ENCODE measurements around the gene SLC27A2. TPM values are rescaled to one million over a fixed set of nuclear protein-coding genes. Genes with fewer than 3 reads are reported as not detected.

The SLC27A2 gene
- total RNA-seq, 1 donor from 2014 or later = not detected

DNA sequence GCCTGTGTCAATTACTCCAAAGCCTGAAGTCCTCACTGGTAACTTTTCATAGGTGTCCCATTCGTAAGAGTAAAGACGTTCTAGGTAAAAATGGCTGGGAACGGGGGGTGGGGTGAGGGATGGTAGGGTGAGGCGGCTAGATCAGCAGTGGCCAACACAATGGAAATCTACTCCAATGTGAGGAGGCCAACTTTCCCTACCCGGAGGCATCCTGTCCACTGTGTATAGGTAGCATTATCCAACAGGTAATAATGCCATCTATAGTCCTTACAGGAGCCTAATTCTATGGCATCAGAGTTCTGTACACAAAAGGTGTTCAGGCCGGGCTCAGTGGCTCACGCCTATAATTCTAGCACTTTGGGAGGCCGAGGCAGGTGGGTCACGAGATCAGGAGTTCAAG lies 54.4 kb downstream of the SLC27A2 start:
- DNase-seq (ENCODE audit: low spot score) = no peak

DNA sequence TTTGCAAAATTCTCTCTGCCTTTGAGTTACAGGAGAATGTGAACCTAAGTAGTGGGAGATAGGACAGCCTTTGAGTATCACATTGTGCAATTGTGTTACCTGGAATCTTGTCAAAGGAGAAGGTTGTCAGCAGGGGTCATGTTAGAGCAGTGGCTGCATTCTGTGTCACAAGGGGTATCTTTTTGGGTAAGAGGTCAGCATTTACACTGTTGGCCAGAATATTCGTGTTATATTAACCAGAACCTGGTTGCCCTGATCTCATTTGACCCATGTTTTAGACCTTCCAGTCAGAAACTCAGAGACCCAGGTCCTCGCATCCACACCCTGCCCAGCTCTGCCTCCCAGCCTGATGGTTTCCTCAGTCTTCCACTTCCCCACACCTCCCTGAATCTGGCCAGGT lies 56.3 kb downstream of the SLC27A2 start:
- DNase-seq (ENCODE audit: low spot score) = no peak

DNA sequence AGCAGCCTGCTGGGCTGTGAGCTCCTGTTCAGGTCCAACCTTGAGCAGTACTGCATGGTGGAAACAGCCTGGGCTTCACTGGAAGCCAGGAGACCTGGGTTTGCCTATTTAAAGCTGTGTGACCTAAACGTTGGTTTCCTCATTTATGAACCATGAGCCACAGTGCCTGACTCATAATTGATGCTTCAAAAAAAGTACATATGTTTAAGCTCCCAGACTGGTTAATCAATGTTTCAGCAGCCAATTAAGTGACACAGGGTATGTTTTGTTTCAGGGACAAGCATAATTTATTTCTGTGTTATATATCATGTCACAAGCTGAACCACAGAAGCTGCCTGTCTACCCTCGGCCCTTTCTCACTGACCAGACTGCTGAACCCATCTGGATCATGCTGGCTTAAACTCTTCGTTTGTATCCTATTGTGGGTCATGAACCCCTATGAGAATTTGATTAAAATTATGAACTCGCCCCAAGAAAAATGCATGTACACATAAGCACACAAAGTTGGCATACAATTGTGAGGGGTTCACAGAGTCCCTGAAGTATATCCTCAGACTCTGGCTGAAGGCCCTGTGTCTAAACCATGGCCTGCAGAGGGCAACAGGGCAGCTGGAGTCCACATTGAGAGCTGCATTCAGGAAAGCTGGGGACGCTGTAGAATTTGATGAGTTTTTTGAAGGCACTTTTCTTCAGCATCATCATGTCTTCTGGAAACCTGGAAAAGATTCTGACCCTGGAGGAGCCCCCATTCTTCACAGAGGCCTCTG lies 59.9 kb downstream of the SLC27A2 start:
- DNase-seq (ENCODE audit: low spot score) = no peak

DNA sequence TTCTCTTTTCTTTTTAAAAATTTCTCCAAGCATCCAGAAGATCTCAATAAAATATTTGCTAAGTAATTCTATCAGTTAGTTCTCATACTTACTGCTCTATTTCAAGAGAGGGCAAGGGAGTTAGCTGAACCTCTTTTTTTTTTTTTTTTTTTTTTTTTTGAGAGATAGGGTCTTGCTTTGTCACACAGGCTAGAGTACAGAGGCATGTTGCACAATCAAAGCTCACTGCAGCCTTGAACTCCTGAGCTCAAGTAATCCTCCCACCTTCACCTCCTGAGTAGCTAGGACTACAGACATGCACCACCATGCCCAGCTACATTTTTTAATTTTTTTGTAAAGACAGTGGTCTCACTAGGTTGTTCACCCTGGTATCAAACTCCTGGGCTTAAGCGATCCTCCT lies 62.2 kb downstream of the SLC27A2 start:
- no peak for DNase-seq (ENCODE audit: low spot score)

DNA sequence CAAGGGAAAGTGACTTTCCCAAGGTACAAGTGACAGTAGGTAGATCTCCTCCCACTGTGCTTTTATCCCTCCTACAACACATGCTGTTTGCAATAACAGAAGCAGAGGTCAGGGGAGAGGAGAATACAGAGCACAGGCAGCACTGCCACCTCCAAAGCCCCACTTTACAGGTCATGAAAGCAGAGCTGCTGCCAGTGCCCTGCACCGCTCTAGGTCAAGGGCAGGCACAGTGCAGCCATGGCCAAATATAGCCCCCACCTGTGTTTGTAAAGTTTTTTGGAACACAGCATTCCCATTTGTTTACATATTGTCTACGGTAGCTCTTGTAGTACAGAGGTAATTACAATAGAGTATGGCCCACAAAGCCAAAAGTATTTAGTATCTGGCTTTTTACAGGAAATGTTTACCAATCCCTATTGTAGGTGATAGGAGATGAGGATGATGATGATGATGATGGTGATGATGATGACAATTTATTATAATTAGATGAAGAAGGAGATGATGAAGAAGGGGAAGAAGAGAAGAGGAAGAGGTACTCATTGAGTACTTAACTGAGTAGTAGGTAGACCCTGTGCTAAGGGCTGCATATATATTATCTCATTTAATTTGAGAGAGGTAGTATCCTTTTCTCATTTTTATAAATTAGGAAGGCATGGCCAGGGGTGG lies 63.1 kb downstream of the SLC27A2 start:
- no peak for DNase-seq (ENCODE audit: low spot score)

DNA sequence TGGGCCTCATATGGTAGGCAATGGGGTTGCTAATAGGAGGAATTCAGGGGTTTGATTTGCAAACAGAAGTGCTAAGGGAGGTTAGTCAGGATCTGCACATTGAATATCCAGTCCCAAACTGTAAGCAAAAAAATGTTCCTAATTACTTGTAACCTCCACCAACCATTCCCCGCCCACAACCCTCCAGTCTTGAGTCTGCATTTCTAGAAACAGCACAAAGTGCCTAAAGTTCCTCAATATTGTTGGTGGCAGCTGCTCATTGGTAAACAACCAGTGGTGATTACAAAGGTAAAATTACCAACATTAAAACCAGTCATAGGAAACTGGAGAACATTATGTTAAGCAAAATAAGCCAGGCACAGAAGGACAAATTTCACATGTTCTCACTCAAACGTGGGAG lies 64.6 kb downstream of the SLC27A2 start:
- DNase-seq (ENCODE audit: low spot score) = no peak

DNA sequence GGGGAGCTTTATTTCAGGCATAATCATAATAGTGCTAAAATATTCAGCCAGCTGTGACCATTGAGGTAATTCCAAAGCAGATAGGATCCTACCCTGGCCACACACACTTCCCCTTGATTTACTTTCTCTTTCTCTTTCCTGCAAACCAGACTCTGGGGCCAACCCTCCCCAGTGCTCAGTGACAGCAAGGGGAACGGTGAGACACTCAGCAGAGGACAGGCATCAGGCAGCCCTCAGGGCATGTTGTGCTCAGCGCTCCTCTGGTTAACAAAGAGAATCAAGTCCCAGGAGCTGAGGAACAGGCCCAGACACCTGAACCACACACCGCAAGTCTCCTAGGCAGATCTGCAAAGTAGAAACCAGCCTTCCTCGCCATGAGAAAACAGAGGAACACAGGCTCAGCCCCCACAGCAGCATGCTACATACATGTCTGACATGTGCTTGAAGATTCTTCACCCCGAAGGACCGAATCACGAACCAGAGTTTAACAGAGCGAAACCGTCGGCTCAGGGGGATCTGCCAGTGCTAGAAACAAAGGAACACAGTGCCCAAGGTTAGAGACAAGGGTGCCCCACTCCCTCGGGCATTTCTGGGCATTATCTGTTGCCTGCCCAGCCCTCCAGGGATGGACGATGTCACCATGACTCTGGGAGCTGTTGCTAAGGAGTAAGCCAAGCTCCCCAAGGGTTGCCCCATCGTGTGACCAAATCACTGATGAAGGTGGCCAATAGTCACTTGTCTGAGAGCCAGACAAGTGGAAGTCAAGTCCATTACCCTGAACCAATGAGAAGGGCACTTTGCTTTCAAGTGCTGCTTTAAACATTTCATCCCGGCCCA lies 66.0 kb downstream of the SLC27A2 start:
- DNase-seq (ENCODE audit: low spot score) = peak; percentile 62

DNA sequence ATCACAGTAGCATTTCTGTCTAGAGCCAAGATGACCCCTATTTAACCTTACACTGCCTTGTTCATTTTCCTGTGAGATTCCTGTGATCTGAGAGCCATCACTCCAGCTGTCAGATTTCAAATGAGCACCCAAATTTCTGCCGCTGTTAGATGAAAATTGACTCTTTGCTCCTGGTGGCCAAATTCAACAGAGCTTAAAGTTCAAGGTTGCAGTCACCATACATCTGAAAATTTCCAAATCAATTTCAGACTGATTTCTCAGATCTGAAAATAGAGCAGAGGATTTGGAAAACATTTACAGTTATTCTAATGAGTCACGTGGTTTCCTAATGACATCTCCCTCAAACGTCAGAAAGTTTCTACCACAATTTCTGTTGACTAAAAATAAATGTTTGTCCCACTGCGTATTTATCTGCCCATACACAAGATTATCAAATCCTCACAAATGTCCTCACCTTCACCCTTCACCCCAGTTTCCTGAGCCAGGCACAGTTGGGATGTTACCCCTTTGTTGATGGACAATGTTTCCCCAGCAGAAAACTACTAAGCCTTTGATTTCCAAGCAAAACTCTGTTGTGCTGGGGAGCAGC lies 67.1 kb downstream of the SLC27A2 start:
- no peak for DNase-seq (ENCODE audit: low spot score)

DNA sequence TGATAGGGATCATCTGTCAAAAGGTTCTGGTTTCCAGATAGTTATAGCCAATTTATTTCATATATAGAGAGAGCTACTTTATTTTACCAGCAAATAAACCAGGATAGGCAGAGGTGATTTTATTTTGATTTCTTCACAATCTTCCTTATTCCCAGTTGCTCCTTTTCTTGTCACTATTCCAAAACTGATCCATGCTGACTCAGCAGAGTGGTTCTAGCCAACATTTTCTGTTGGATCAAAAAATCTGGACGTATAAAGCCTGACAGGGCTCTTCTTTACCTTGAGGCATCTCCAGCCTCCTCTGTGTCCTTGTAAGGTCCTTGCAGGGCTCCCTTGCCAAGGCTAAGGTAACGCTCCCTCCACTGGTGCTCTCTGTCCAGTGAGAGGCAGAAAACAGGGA lies 67.7 kb downstream of the SLC27A2 start:
- no peak for DNase-seq (ENCODE audit: low spot score)

DNA sequence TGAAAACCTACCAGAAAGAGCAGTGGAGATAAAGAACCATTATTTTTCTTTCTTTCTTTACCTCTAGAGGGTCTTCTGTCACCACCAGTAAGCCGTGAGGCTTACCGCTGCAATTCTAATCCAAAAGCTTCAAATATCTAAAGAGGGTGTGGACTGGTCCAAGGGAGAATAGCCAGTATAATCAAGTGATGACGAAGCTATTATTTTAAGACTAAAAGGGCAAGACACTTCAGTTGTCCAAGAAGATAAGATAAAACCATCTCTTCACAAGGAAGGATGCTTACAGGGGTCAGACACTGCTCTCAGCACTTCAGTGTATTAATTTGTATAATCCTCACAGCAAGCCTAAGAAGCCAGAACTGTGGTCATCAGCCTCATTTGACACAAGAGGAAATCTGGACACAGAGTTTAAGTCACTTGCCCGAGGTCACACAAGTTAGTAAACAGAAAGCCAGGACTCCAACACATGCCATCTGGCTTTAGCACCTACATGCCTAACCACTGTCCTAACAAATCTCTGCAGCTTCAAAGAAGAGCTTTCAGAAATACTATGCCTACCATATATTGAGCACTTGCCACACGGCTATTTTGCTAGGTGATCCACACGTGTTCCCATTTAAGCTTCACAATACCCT lies 68.9 kb downstream of the SLC27A2 start:
- DNase-seq (ENCODE audit: low spot score) = no peak

DNA sequence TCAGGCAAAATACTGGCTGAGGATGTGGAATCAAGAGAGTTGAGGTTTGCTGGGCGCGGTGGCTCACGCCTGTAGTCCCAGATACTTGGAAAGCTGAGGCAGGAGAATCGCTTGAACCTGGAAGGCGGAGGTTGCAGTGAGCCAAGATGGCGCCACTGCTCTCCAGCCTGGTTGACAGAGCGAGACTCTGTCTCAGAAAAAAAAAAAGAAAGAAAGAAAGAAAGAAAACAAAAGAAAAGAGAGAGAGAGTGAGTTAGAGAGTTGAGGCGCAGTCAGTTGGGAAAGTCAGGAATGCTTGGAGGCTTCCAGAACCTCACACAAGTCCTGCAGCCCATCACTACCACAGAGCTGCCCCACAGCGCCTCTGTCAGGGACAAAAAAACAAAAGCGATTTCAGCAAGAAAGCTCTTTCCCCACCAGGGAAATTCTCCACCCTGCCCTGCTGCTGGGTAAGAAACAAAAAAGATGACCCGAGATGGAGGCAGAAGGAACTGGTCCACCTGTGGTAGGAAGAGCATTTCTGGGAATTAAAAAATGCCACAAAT lies 69.7 kb downstream of the SLC27A2 start:
- DNase-seq (ENCODE audit: low spot score) = no peak

DNA sequence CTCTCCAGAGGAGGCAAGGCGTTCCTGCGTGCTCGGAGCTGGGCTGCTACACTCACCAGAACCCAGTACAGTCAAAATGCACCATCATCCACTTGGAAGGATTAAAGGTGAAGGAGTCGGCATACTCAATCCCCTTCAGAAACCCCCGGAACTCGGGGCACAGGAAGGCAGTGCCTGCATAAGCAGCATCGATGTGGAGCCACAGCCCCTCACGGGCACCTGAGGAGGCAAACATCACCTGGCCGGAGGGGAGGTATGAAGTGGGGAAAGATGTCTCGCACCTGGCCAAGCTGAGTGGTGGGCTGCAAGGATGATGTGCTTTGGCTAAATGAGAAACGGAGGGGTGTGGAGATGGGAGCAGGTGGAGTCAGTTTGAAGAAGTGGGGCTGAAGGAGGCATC lies 70.6 kb downstream of the SLC27A2 start:
- DNase-seq (ENCODE audit: low spot score) = no peak

DNA sequence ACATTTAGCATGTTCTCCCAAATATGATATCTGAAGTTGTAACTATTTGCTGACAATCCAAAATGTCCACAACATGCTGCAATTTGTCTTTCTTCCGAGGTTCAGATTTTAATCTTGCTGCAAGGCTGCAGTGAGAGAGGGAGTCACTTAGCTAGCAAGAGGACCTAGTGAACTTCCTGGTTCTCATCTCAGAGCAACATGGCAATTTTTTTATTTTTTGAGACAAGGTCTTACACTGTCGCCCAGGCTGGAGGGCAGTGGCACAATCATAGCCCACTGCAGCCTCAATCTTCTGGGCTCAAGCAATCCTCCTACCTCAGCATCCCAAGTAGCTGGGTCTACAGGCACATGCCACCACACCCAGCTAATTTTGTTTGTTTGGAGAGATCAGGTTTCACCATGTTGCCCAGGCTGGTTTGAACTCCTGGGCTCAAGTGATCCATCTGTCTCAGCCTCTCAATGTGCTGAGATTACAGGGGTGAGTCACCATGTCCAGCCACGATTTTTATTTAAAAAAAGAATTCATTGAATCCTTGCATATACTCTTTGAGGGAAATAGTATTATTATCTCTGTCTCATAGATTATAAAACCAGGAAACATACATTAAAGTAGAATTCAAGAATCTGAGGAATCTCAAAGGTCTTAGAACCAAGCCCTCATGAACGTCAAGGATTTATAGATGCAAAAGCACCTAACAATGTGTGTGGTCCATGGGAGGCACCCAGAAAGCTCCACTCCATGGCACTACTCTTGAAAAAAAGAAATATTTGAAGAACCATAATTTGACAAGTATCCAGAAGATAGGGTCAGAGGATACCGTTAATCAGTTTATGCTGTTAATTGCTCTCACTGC lies 74.4 kb downstream of the SLC27A2 start:
- peak; percentile 48 for DNase-seq (ENCODE audit: low spot score)

DNA sequence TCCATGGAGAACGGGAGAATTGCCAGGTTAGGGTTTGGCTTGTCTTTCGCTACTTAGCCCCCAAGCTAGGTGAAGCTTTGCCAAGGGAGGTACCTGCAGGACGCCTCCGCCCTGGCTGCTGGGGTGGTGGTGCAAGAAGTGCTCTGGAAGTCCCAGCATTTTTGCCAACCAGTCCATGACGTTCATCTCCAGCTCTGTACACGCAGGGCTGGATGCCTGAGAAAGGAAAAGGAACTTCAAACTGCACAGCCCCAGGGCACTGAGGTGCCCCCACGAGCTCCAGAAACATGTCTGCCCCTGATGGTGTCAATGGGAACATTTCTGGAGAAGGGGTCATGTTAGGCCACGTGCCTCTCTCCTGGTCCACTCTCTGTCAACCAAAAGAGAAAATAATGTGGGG lies 75.3 kb downstream of the SLC27A2 start:
- DNase-seq (ENCODE audit: low spot score) = no peak

DNA sequence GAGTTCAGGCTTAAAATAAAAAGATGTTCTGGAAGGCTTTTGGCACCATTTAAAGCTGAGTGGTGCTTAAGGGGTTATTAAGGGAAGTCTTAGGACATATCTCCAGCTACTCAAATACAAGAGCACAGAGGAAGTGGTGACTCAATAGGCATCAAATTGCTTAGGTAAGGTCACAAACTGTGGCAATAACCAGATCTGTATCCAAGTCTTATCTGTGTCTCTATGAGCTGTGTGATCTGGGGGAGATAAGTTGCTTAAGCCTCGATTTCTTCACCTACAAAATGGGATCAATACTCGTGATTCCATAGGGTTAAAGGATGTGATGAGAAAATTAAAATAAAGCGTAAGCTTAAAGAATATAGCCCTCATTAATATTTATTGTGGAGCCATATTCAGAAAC lies 75.9 kb downstream of the SLC27A2 start:
- DNase-seq (ENCODE audit: low spot score) = no peak

DNA sequence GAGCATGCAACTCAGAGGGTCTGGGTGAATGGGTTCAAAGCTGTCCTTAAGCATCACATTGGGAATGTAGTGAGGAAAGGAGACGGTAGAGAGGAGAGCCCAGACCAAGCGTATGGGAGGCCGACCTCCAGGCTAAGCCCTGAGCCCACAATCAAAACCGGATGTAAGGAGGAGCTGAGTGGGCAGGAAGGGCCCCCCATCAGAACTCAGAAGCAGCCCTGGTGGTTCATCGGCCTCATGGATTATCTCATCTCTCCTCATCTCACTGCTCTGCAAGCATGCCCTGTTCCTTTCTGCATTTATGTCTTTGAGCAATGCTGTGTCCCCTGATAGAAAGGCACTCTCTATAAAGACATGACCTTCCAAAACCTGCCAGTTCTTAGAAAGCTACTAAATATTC lies 77.3 kb downstream of the SLC27A2 start:
- DNase-seq (ENCODE audit: low spot score) = no peak

DNA sequence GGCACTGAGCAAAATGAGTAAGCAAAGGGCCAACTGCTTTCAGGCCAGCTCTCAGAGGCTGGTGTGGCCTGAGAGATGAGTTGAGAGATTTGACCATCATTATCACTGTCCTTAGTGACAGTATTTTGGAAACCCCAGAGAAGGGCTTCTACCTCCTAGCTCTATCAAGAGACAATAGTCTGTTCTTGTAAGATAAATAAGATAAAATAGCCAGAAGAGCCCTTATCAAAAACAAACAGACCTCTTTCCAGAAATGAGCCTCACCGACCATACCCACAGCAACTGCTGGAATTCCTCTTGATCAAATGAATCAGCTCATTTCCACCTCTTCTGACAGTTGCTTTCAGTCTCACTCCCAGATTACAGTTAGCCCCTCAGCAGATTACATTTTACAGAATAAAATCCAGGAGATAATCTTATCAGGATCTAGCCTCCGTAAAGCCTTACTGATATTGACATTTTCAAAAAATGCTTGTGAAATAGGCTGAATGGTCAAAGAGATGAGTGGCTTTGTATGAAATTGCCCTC lies 79.0 kb downstream of the SLC27A2 start:
- no peak for DNase-seq (ENCODE audit: low spot score)

DNA sequence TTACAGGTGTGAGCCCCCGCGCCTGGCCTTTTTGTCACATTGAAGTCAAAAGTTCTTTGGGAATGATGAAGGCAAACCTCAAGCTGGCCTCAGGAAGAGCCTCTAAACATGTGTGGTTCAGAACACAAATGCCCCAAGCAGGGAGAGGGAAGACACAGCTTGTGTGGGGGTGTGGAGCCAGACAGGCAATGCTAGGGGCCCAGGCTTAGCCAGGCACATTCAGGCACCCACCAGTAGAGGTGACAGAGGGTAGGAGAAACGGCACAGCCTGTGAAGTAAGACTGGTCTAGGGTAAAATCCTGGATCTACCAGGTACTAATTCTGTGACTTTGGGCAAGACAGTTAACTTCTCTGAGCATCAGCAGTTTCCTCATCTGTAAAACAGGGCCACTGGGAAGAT lies 80.0 kb downstream of the SLC27A2 start:
- DNase-seq (ENCODE audit: low spot score) = no peak

DNA sequence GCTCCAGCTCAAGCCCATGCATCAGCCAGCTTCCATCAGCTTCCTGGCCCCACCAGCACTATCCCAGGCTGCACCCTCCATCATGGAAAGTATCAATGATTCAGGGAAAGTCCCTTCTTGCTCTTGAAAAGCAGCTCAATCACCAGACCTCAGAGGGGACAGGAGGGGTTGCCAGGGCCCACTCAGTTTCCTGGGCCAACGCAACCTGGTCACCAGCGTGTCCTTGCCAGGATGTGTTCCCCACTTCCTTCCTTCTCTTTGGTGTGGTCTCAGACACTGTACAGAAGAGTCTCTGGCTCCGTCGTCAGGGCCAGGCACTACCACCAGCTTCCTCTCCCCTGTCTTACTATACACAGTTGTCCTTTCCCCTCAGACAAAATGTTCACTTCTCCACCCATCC lies 80.5 kb downstream of the SLC27A2 start:
- no peak for DNase-seq (ENCODE audit: low spot score)

DNA sequence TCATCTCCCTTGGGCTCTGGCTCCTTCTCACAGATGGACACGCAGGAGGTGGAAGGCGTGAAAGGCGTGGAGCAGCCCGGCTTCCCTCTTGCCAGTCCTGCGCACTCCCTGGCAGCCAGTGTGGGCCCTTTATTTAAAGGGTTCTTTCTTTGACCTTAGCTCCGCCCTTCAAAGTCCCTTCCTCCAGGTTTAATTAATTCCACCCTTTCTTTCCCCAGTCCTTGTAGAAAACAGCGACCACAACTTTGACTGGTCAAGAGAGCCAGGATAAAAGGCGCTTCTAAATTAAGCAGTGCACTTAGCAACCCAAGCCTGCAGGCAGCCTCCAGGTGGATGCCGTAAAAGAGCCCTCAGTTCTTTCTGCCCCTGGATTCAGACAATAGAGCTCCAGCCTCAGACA lies 83.6 kb downstream of the SLC27A2 start, which contains the start of gene HDC:
TSS of gene HDC (minus strand) at position 107 of the 400 bp plus-strand sequence. CDS start at position 4, 103 bp downstream.
- no peak for DNase-seq (ENCODE audit: low spot score)
